Subcutaneous adipose tissue (tissue), 4 donors: ENCODE data around the gene SENP6. TPM values are rescaled to one million over a fixed set of nuclear protein-coding genes. Genes with fewer than 3 reads are reported as not detected.

ENCODE experiments used
- CTCF ChIP-seq: fragments of 450-650 bp; IDR thresholded peaks from one replicate; pipeline ENCODE4 v1.5.1; 2016; ENCODE audit warnings: low read depth, mild to moderate bottlenecking, control low read depth, antibody characterized with exemption, moderate library complexity
- total RNA-seq, 4 donors: library from RNA; depleted of rRNA; stranded (reverse); fragments of >200 nt; gene quantifications; one replicate each; pipeline ENCODE4 v1.1.0, GENCODE V29; 2016

SENP6 gene
- total RNA-seq, 4 donors from 2014 or later, result 100 to 177 (median 105) TPM

- TF ChIP-seq CTCF, result no peak
Measured at GRCh38 chr6:75643173-75643572, 41.5 kb downstream of the SENP6 start.

- TF ChIP-seq CTCF, result no peak
Measured at GRCh38 chr6:75656479-75656878, 54.8 kb downstream of the SENP6 start.

GRCh38 chr6:75657327-75657726 is 55.6 kb downstream of the SENP6 start:
- TF ChIP-seq CTCF, result no peak

GRCh38 chr6:75666592-75666991 is 64.9 kb downstream of the SENP6 start:
- TF ChIP-seq CTCF, result no peak

- no peak for TF ChIP-seq CTCF
Measured at GRCh38 chr6:75673884-75674283, 72.2 kb downstream of the SENP6 start.

- no peak for TF ChIP-seq CTCF
Measured at GRCh38 chr6:75676377-75676776, 74.7 kb downstream of the SENP6 start.

GRCh38 chr6:75689576-75689975 is 87.9 kb downstream of the SENP6 start:
- TF ChIP-seq CTCF, result no peak
